Aorta (tissue), 5 donors: ENCODE data around the gene SF1. TPM values are rescaled to one million over a fixed set of nuclear protein-coding genes. Genes with fewer than 3 reads are reported as not detected.
A peak's percentile ranks its signal among the peaks of the same experiment; 100 is the strongest.

Experiments used
- ATAC-seq: fragments of 200-7000 bp; cut with Tn5 transposase; one replicate; pipeline ENCODE4 v1.9.1; 2022; ENCODE audit warnings: moderate library complexity; ENCODE audit not compliant: low FRiP score
- DNase-seq, 2 donors: peaks; one replicate each; pipeline ENCODE4 v3.0.0-alpha.2; 2020
- H3K27ac ChIP-seq, 2 donors: one replicate each; pipeline ENCODE4 v1.5.1; 2013; ENCODE audit warnings: low read length in 2 of 2, mild to moderate bottlenecking in 2 of 2, moderate library complexity in 2 of 2, control low read depth in 1 of 2, inconsistent platforms in 1 of 2, low read depth in 1 of 2
- H3K27me3 ChIP-seq, 2 donors: one replicate each; pipeline ENCODE4 v1.6.1; 2013; ENCODE audit warnings: control low read depth in 1 of 2, low read length in 1 of 2, mild to moderate bottlenecking in 1 of 2, moderate library complexity in 1 of 2; ENCODE audit not compliant: insufficient read depth in 2 of 2, control insufficient read depth in 1 of 2
- H3K36me3 ChIP-seq, 2 donors: one replicate each; pipeline ENCODE4 v1.6.1; 2013; ENCODE audit warnings: control low read depth in 1 of 2, low read length in 1 of 2, mild to moderate bottlenecking in 1 of 2; ENCODE audit not compliant: insufficient read depth in 2 of 2, control insufficient read depth in 1 of 2
- H3K4me1 ChIP-seq, 2 donors: one replicate each; pipeline ENCODE4 v1.6.1; 2013; ENCODE audit warnings: low read length in 2 of 2, control low read depth in 1 of 2, mild to moderate bottlenecking in 1 of 2, moderate library complexity in 1 of 2; ENCODE audit not compliant: insufficient read depth in 2 of 2, control insufficient read depth in 1 of 2
- H3K4me3 ChIP-seq, 2 donors: one replicate each; pipeline ENCODE4 v1.5.1; 2013; ENCODE audit warnings: low read length in 2 of 2, control low read depth in 1 of 2, mild to moderate bottlenecking in 1 of 2
- H3K9me3 ChIP-seq: one replicate; pipeline ENCODE4 v1.6.1; 2013; ENCODE audit warnings: mild to moderate bottlenecking, low read length; ENCODE audit not compliant: control insufficient read depth
- WGBS, 2 donors: extraction: QIAGEN DNeasy Blood & Tissue Kit; methylation state at CpG; one replicate each; pipeline ENCODE4 v1.1.7; 2013; 5-methylcytosine and 5-hydroxymethylcytosine counted together
- intact Hi-C, 2 donors: fragments of 100-400 bp; cut with DNase I; formaldehyde crosslinking; loops; one replicate each; pipeline versions ENCODE4 v1.14.2 to v1.15.0; 2022
- polyA plus RNA-seq, 2 donors: library from polyadenylated mRNA; stranded (reverse); fragments of 200-250 nt; gene quantifications; one replicate each; pipeline ENCODE4 v1.2.3, GENCODE V29; 2013
- total RNA-seq, 2 donors: library from RNA; stranded (reverse); fragmentation: NEBNext Ultra II Directional; extraction: Animal tissue kit (Norgen Biotek cat#: 25700); gene quantifications; one replicate each; pipeline ENCODE4 v1.2.1, GENCODE V29; 2021
- donor health status: healthy with polysubstance abuse.
- donor health status: Bipolar disorder and iron deficiency.
- donor health status: DM: no; HTN: no; CAD: no.
- donor health status: DM: no; HTN: no; CAD: no.
- donor health status: DM: yes; HTN: yes; CAD: no.

The SF1 gene
- total and polyA plus RNA-seq, 4 donors: 46.6 to 322 (median 202) TPM

GRCh38 chr11:64796757-64797541, 18.6 kb upstream of the SF1 start:
- 85 to 90% methylated on average over 17 to 19 of the region's 19 CpGs for WGBS, 2 donors
- H3K4me1 ChIP-seq: no peaks in the 10 kb centered on the region
- no peaks in the 10 kb centered on the region for H3K27me3 ChIP-seq
- H3K36me3 ChIP-seq: no peaks in the 10 kb centered on the region
- H3K27ac ChIP-seq: no peak overlapping the region
- no peak overlapping the region for H3K4me3 ChIP-seq
- ATAC-seq: no peak
- no peaks in the 10 kb centered on the region for H3K9me3 ChIP-seq
- intact Hi-C loops: no loop called here
- DNase-seq: peak; percentile 38 to 73

- H3K4me1 ChIP-seq: no peaks in the 10 kb centered on the region
- peak in 1 of 2 donors; percentile 74 for DNase-seq
- H3K9me3 ChIP-seq: no peaks in the 10 kb centered on the region
- 76 to 83% methylated on average over 19 of the region's 19 CpGs for WGBS, 2 donors
- no peak for ATAC-seq
- H3K27me3 ChIP-seq: no peaks in the 10 kb centered on the region
- intact Hi-C loops: no loop called here
- no peak overlapping the region for H3K4me3 ChIP-seq
- no peak overlapping the region for H3K27ac ChIP-seq
- H3K36me3 ChIP-seq: no peaks in the 10 kb centered on the region
Observed at GRCh38 chr11:64796047-64796756, 17.9 kb upstream of the SF1 start.

- DNase-seq: no peak
- no peaks in the 10 kb centered on the region for H3K27me3 ChIP-seq
- H3K4me3 ChIP-seq: no peak overlapping the region
- 92 to 97% methylated on average over 10 of the region's 10 CpGs for WGBS, 2 donors
- intact Hi-C loops: no loop called here
- no peaks in the 10 kb centered on the region for H3K4me1 ChIP-seq
- no peak for ATAC-seq
- H3K36me3 ChIP-seq: peaks cover 0 to 3% of the 10 kb centered on the region in 2 donors
- H3K9me3 ChIP-seq: no peaks in the 10 kb centered on the region
- H3K27ac ChIP-seq: no peak overlapping the region
Observed at GRCh38 chr11:64794526-64794925, 16.2 kb upstream of the SF1 start.

- ATAC-seq (no peak), DNase-seq (peak in 1 of 2 donors; percentile 66)
- no peak overlapping the region for H3K27ac ChIP-seq
- H3K27me3 ChIP-seq: no peaks in the 10 kb centered on the region
- intact Hi-C loops: no loop called here
- H3K4me1 ChIP-seq: no peaks in the 10 kb centered on the region
- peaks cover 0 to 3% of the 10 kb centered on the region in 2 donors for H3K36me3 ChIP-seq
- WGBS, 2 donors: 69 to 72% methylated on average over 11 of the region's 11 CpGs
- no peaks in the 10 kb centered on the region for H3K9me3 ChIP-seq
- H3K4me3 ChIP-seq: no peak overlapping the region
Observed at GRCh38 chr11:64793271-64794160, 15.2 kb upstream of the SF1 start.

GRCh38 chr11:64792482-64792881, 14.1 kb upstream of the SF1 start:
- Histone ChIP-seq H3K27ac (no peak overlapping the region), H3K36me3 (peaks cover 0 to 3% of the 10 kb centered on the region in 2 donors), H3K4me1 (no peaks in the 10 kb centered on the region), H3K27me3 (no peaks in the 10 kb centered on the region), H3K9me3 (no peaks in the 10 kb centered on the region), H3K4me3 (no peak overlapping the region)
- intact Hi-C loops: no loop called here
- 88 to 91% methylated on average over 4 of the region's 4 CpGs for WGBS, 2 donors
- DNase-seq (no peak), ATAC-seq (no peak)

- ATAC-seq (no peak), DNase-seq (peak in 1 of 2 donors; percentile 52)
- Histone ChIP-seq H3K4me1 (no peaks in the 10 kb centered on the region), H3K36me3 (peaks cover 0 to 3% of the 10 kb centered on the region in 2 donors), H3K27ac (no peak overlapping the region), H3K27me3 (no peaks in the 10 kb centered on the region), H3K9me3 (no peaks in the 10 kb centered on the region), H3K4me3 (no peak overlapping the region)
- intact Hi-C loops: no loop called here
- 94% methylated on average over 14 of the region's 14 CpGs for WGBS, 2 donors
Observed at GRCh38 chr11:64791781-64792291, 13.5 kb upstream of the SF1 start.

GRCh38 chr11:64790205-64791095, 12.1 kb upstream of the SF1 start:
- ATAC-seq (no peak), DNase-seq (peak in 1 of 2 donors; percentile 51)
- Histone ChIP-seq H3K4me3 (no peak overlapping the region), H3K4me1 (no peaks in the 10 kb centered on the region), H3K36me3 (peaks cover 0 to 3% of the 10 kb centered on the region in 2 donors), H3K9me3 (no peaks in the 10 kb centered on the region), H3K27ac (no peak overlapping the region), H3K27me3 (no peaks in the 10 kb centered on the region)
- intact Hi-C loops: no loop called here
- 87 to 90% methylated on average over 25 of the region's 25 CpGs for WGBS, 2 donors
